SU-DHL-6 (cell line): ENCODE measurements around the gene MUC6.
"Not testable (repeated sequence)": the region's sequence is repeated elsewhere in the genome, so short reads cannot be mapped to it uniquely, and the experiment has no call there.

Experiments
- H2AFZ ChIP-seq: fragments of 200-600 bp; sonication (generic); 2 replicates; pipeline ENCODE4 v1.6.1; 2014; ENCODE audit warnings: low read depth, mild to moderate bottlenecking, moderate library complexity, mixed read lengths, antibody characterized with exemption, low read length; ENCODE audit not compliant: severe bottlenecking
- H3F3A ChIP-seq: fragments of 200-600 bp; shearing (Covaris generic); 2 replicates; pipeline ENCODE4 v1.6.0; 2016; ENCODE audit warnings: antibody characterized with exemption, mild to moderate bottlenecking; ENCODE audit not compliant: insufficient read depth
- H3K27ac ChIP-seq: fragments of 200-600 bp; sonication (generic); 2 replicates; pipeline ENCODE4 v1.5.1; 2016; ENCODE audit warnings: low read depth, mild to moderate bottlenecking, low read length, moderate library complexity, mixed read lengths
- H3K27me3 ChIP-seq: fragments of 200-600 bp; sonication (generic), shearing (Covaris generic); 2 replicates; pipeline ENCODE4 v1.6.0; 2014; ENCODE audit warnings: mild to moderate bottlenecking, low read length
- H3K36me3 ChIP-seq: fragments of 200-600 bp; sonication (generic); 2 replicates; pipeline ENCODE4 v1.6.1; 2014; ENCODE audit warnings: mild to moderate bottlenecking, low read length, mixed read lengths
- H3K4me2 ChIP-seq: fragments of 300-600, 200-600 bp; shearing (Covaris generic), sonication (generic); 2 replicates; pipeline ENCODE4 v1.6.0; 2014; ENCODE audit warnings: low read length, low read depth, mild to moderate bottlenecking; ENCODE audit not compliant: poor library complexity, severe bottlenecking
- H3K4me3 ChIP-seq: fragments of 200-600 bp; sonication (generic); 2 replicates; pipeline ENCODE4 v1.5.1; 2014; ENCODE audit warnings: antibody characterized with exemption, low read length, mild to moderate bottlenecking, mixed read lengths; ENCODE audit not compliant: insufficient read depth, poor library complexity, severe bottlenecking
- H3K79me2 ChIP-seq: fragments of 200-600 bp; sonication (generic); 2 replicates; pipeline ENCODE4 v1.6.1; 2014; ENCODE audit warnings: mild to moderate bottlenecking, low read length, moderate library complexity; ENCODE audit not compliant: insufficient read depth
- H3K9ac ChIP-seq: fragments of 200-600 bp; sonication (generic); 2 replicates; pipeline ENCODE4 v1.7.0; 2014; ENCODE audit warnings: mild to moderate bottlenecking, low read length
- H3K9me2 ChIP-seq: fragments of 200-600 bp; sonication (generic); replicated peaks from 2 replicates; pipeline ENCODE4 v1.6.1; 2014; ENCODE audit warnings: low read length; ENCODE audit not compliant: insufficient read depth
- H3K9me3 ChIP-seq: fragments of 200-600 bp; sonication (generic); 2 replicates; pipeline ENCODE4 v1.6.1; 2014; ENCODE audit warnings: low read length, mixed read lengths; ENCODE audit not compliant: insufficient read depth
- H4K20me1 ChIP-seq: fragments of 200-600 bp; sonication (generic); 2 replicates; pipeline ENCODE4 v1.6.1; 2014; ENCODE audit warnings: low read depth, mild to moderate bottlenecking, antibody characterized with exemption, low read length, moderate library complexity, mixed read lengths
- CTCF ChIP-seq: fragments of 200-600 bp; sonication (generic); IDR thresholded peaks from one replicate; pipeline ENCODE4 v1.5.1; 2017; ENCODE audit warnings: antibody characterized with exemption, mild to moderate bottlenecking, low read length, moderate library complexity; ENCODE audit not compliant: insufficient read depth, poor library complexity, severe bottlenecking
- EZH2phosphoT487 ChIP-seq: fragments of 200-600 bp; sonication (generic), shearing (Covaris generic); conservative IDR thresholded peaks from 2 replicates; pipeline ENCODE4 v1.6.1; 2018; ENCODE audit warnings: mild to moderate bottlenecking, antibody characterized with exemption, low read length, moderate library complexity, mixed read lengths

The MUC6 gene

DNA sequence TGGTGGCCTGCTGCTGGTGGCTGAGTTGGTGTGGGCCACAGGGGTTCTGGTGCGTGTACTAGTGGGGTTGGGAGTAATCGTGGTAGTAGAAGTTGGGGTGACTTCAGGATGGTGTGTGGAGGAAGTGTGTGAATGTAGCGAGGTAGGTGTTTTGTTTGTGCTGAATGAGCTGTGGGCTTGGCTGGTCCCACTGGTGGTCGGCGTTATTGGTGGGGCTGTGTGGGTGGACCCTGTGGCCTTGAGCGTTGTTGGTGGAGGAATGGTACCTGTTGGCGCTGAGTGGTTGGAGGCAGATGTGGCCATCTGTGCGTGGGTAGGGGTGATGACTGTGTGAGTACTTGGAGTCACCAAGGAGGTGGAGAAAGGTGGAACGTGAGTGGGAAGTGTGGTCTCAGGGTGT lies 18.4 kb downstream of the MUC6 start:
- Histone ChIP-seq H2AFZ (no peak overlapping the region), H4K20me1 (no peaks in the 10 kb centered on the region), H3F3A (no peaks in the 10 kb centered on the region), H3K27me3 (no peaks in the 10 kb centered on the region), H3K9me3 (no peaks in the 10 kb centered on the region), H3K9ac (no peak overlapping the region), H3K4me3 (no peak overlapping the region), H3K27ac (no peak overlapping the region), H3K79me2 (no peaks in the 10 kb centered on the region), H3K36me3 (no peaks in the 10 kb centered on the region), H3K4me2 (no peak overlapping the region), H3K9me2 (no peaks in the 10 kb centered on the region)
- TF ChIP-seq EZH2phosphoT487 (no peak), CTCF (no peak)

DNA sequence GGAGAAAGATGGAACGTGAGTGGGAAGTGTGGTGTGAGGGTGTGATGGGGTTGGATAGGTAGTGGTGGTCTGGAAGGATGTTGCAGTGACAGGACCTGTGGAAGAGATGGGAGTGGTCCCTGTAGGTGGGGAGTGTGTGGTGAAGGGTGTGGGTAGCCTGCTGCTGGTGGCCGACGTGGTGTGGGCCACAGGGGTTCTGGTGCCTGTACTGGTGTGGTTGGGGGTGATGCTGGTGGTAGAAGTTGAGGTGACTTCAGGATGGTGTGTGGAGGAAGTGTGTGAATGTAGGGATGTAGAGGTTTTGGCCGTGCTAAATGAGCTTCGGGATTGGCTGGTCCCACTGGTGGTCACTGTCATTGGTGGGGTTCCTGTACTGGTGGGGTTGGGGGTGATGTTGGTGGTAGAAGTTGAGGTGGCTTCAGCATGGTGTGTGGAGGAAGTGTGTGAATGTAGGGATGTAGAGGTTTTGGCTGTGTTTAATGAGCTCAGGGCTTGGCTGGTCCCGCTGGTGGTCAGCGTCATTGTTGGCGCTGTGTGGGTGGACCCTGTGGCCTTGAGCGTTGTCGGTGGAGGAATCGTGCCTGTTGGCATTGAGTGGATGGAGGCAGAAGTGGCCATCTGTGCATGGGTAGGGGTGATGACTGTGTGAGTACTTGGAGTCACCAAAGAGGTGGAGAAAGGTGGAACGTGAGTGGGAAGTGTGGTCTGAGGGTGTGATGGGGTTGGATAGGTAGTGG lies 19.1 kb downstream of the MUC6 start:
- Histone ChIP-seq H3K36me3 (no peaks in the 10 kb centered on the region), H3K9ac (no peak overlapping the region), H3K9me2 (no peaks in the 10 kb centered on the region), H3K27me3 (no peaks in the 10 kb centered on the region), H3K27ac (no peak overlapping the region), H4K20me1 (no peaks in the 10 kb centered on the region), H2AFZ (no peak overlapping the region), H3K4me2 (no peak overlapping the region), H3F3A (no peaks in the 10 kb centered on the region), H3K4me3 (no peak overlapping the region), H3K79me2 (no peaks in the 10 kb centered on the region), H3K9me3 (no peaks in the 10 kb centered on the region)
- TF ChIP-seq EZH2phosphoT487 (no peak), CTCF (no peak)

DNA sequence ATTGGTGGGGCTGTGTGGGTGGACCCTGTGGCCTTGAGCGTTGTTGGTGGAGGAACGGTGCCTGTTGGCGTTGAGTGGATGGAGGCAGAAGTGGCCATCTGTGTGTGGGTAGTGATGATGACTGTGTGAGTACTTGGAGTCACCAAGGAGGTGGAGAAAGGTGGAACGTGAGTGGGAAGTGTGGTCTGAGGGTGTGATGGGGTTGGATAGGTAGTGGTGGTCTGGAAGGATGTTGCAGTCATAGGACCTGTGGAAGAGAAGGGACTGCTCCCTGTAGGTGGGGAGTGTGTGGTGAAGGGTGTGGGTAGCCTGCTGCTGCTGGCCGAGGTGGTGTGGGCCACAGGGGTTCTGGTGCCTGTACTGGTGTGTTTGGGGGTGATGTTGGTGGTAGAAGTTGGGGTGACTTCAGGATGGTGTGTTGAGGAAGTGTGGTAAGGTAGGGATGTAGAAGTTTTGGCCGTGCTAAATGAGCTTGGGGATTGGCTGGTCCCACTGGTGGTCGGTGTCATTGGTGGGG lies 19.9 kb downstream of the MUC6 start:
- H3K27ac ChIP-seq, H3K79me2 ChIP-seq, H3K9ac ChIP-seq, H2AFZ ChIP-seq, H3K4me3 ChIP-seq, H3K9me2 ChIP-seq, H3F3A ChIP-seq, H3K9me3 ChIP-seq, H4K20me1 ChIP-seq, H3K36me3 ChIP-seq, H3K27me3 ChIP-seq, H3K4me2 ChIP-seq: not testable (repeated sequence)

GRCh38 chr11:1015826-1016545 lies 20.5 kb downstream of the MUC6 start:
- H3K4me3 ChIP-seq = no peak overlapping the region
- H3K9me3 ChIP-seq = no peaks in the 10 kb centered on the region
- no peaks in the 10 kb centered on the region for H4K20me1 ChIP-seq
- H3K79me2 ChIP-seq = no peaks in the 10 kb centered on the region
- no peak overlapping the region for H3K27ac ChIP-seq
- H3F3A ChIP-seq = no peaks in the 10 kb centered on the region
- no peak overlapping the region for H3K9ac ChIP-seq
- no peaks in the 10 kb centered on the region for H3K9me2 ChIP-seq
- no peak overlapping the region for H2AFZ ChIP-seq
- H3K27me3 ChIP-seq = no peaks in the 10 kb centered on the region
- no peak for TF ChIP-seq CTCF
- no peak for TF ChIP-seq EZH2phosphoT487
- no peaks in the 10 kb centered on the region for H3K36me3 ChIP-seq
- H3K4me2 ChIP-seq = no peak overlapping the region
